ENCODE measurements around the gene ITPK1. TPM values are rescaled to one million over a fixed set of nuclear protein-coding genes. Genes with fewer than 3 reads are reported as not detected.

ITPK1 gene
- total RNA-seq, 1 experiment from 2014 or later: 25.9 TPM

DNA sequence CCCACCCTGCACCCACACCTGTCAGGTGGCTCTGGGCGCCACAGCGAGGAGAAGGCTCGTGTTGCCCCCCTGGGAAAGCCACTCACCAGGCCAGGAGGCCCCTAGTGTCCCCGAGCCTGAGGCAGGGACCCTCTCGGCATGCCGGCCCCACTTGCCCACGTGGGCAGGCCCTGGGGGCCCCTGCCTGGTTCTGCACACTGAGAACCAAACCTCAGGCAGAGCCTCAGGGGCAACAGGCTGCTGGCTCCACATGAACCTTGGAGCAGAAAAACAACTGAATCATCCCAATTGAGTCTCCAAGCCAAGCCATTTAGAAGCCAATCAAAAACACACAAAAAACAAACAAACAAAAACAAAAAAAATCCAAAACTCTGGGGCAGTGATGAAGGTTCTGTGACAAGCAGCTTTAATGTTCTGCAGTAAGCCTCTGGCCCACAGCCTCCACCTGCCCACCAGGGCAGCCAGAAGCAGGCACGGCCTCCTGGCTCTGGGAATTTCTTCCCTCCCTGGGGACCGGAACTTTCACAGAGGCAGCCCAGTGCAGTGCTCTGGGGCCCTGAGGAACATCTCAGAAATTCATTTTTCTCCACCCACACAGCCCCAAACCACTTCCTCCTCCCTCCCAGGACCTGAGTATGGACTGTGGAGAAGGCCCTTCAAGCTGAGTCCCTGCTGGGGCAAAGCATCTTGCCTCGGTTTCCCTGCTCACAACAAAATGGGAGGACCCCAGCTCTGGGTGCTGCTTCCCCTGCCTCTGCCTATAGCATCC is 102.6 kb downstream of the ITPK1 start:
- H3K36me3 ChIP-seq (ENCODE audit: control insufficient read depth, insufficient read depth, low read length): no peaks in the 10 kb centered on the region
- ATAC-seq (no peak), DNase-seq (ENCODE audit: low read depth, low spot score) (no peak)
- no TSS peak for BruUV-seq (replicated peaks)
- in situ Hi-C loops (cut with HindIII; ENCODE audit: low pct_unique_long_range_greater_than_20kb, low sequenced_read_pairs): no loop called here
- H3K27ac ChIP-seq (ENCODE audit: low read length): no peak overlapping the region
- ChIA-PET POLR2A (no interaction called here), CTCF (no interaction called here)
- no peak for TF ChIP-seq TCF7L2 (IDR thresholded peaks at IDR 0.05; ENCODE audit: low read depth, low read length)
- no peak for TF ChIP-seq POLR2AphosphoS5 (IDR thresholded peaks at IDR 0.05; ENCODE audit: low read depth, low read length)
- no peak for TF ChIP-seq CTCF (IDR thresholded peaks at IDR 0.05)
- TF ChIP-seq, protein P1, sequence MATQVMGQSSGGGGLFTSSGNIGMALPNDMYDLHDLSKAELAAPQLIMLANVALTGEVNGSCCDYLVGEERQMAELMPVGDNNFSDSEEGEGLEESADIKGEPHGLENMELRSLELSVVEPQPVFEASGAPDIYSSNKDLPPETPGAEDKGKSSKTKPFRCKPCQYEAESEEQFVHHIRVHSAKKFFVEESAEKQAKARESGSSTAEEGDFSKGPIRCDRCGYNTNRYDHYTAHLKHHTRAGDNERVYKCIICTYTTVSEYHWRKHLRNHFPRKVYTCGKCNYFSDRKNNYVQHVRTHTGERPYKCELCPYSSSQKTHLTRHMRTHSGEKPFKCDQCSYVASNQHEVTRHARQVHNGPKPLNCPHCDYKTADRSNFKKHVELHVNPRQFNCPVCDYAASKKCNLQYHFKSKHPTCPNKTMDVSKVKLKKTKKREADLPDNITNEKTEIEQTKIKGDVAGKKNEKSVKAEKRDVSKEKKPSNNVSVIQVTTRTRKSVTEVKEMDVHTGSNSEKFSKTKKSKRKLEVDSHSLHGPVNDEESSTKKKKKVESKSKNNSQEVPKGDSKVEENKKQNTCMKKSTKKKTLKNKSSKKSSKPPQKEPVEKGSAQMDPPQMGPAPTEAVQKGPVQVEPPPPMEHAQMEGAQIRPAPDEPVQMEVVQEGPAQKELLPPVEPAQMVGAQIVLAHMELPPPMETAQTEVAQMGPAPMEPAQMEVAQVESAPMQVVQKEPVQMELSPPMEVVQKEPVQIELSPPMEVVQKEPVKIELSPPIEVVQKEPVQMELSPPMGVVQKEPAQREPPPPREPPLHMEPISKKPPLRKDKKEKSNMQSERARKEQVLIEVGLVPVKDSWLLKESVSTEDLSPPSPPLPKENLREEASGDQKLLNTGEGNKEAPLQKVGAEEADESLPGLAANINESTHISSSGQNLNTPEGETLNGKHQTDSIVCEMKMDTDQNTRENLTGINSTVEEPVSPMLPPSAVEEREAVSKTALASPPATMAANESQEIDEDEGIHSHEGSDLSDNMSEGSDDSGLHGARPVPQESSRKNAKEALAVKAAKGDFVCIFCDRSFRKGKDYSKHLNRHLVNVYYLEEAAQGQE (IDR thresholded peaks at IDR 0.05; ENCODE audit: insufficient read depth in 1 of 2, low read depth in 2 of 2, low read length in 1 of 2): no peak
- no peak for TF ChIP-seq SIN3A (IDR thresholded peaks at IDR 0.05; ENCODE audit: borderline replicate concordance, insufficient read depth, low read depth, low read length)
- no peak overlapping the region for H3K4me3 ChIP-seq (ENCODE audit: low read depth in 2 of 2, low read length in 2 of 2)
- H3K27me3 ChIP-seq (ENCODE audit: control insufficient read depth, insufficient read depth, low read length): no peaks in the 10 kb centered on the region
- intact Hi-C loops (cut with micrococcal nuclease; ENCODE audit: unreplicated experiment): no loop called here
- H3K4me1 ChIP-seq (ENCODE audit: control insufficient read depth, insufficient read depth, low read length): no peaks in the 10 kb centered on the region
- H3K9me3 ChIP-seq (ENCODE audit: control insufficient read depth, insufficient read depth, low read depth, low read length): no peaks in the 10 kb centered on the region

- intact Hi-C loops (cut with micrococcal nuclease; ENCODE audit: unreplicated experiment) (no loop called here), in situ Hi-C loops (cut with HindIII; ENCODE audit: low pct_unique_long_range_greater_than_20kb, low sequenced_read_pairs) (no loop called here)
- Histone ChIP-seq H3K27ac (ENCODE audit: low read length) (no peak overlapping the region), H3K4me1 (ENCODE audit: control insufficient read depth, insufficient read depth, low read length) (no peaks in the 10 kb centered on the region), H3K4me3 (ENCODE audit: low read depth in 2 of 2, low read length in 2 of 2) (no peak overlapping the region), H3K27me3 (ENCODE audit: control insufficient read depth, insufficient read depth, low read length) (no peaks in the 10 kb centered on the region), H3K9me3 (ENCODE audit: control insufficient read depth, insufficient read depth, low read depth, low read length) (no peaks in the 10 kb centered on the region), H3K36me3 (ENCODE audit: control insufficient read depth, insufficient read depth, low read length) (no peaks in the 10 kb centered on the region)
- TF ChIP-seq TCF7L2 (IDR thresholded peaks at IDR 0.05; ENCODE audit: low read depth, low read length): no peak
- TF ChIP-seq, protein P1 (IDR thresholded peaks at IDR 0.05; ENCODE audit: insufficient read depth in 1 of 2, low read depth in 2 of 2, low read length in 1 of 2): no peak
- no TSS peak for BruUV-seq (replicated peaks)
- ATAC-seq (no peak), DNase-seq (ENCODE audit: low read depth, low spot score) (no peak)
- ChIA-PET POLR2A (no interaction called here), CTCF (no interaction called here)
Observed at GRCh38 chr14:93012506-93012905, 103.2 kb downstream of the ITPK1 start.

Data from Panc1 (cell line).